HG03097 (cell line): ENCODE results near the gene VN1R4.
"Not testable (repeated sequence)": the region's sequence is repeated elsewhere in the genome, so short reads cannot be mapped to it uniquely, and the experiment has no call there.

ENCODE experiments used
- ATAC-seq: cut with Tn5 transposase; IDR thresholded peaks from one replicate; pipeline ENCODE4 v1.9.1; 2021; ENCODE audit not compliant: unreplicated experiment, low FRiP score

The VN1R4 gene

GRCh38 chr19:53267623-53268022 lies at the start of gene VN1R4:
Gene VN1R4 (minus strand): TSS chr19:53267723. CDS start chr19:53267665, 58 bp downstream.
- ATAC-seq: not testable (repeated sequence)

GRCh38 chr19:53311897-53312296 lies 44.4 kb upstream of the VN1R4 start:
- no peak for ATAC-seq

- ATAC-seq: no peak
Measured at GRCh38 chr19:53311044-53311443, 43.5 kb upstream of the VN1R4 start.

GRCh38 chr19:53308339-53308811 lies 40.9 kb upstream of the VN1R4 start:
- ATAC-seq: no peak

- ATAC-seq: not testable (repeated sequence)
Measured at GRCh38 chr19:53301341-53301740, 33.8 kb upstream of the VN1R4 start.

- no peak for ATAC-seq
Measured at GRCh38 chr19:53294786-53295441, 27.4 kb upstream of the VN1R4 start.

- no peak for ATAC-seq
Measured at GRCh38 chr19:53290758-53291549, 23.4 kb upstream of the VN1R4 start.

GRCh38 chr19:53285087-53285486 lies 17.6 kb upstream of the VN1R4 start:
- no peak for ATAC-seq

GRCh38 chr19:53281947-53282346 lies 14.4 kb upstream of the VN1R4 start:
- ATAC-seq: not testable (repeated sequence)

- ATAC-seq: no peak
Measured at GRCh38 chr19:53275480-53275879, 8.0 kb upstream of the VN1R4 start.

- ATAC-seq: no peak
Measured at GRCh38 chr19:53272044-53272443, 4.5 kb upstream of the VN1R4 start.

GRCh38 chr19:53269861-53270260 lies 2.3 kb upstream of the VN1R4 start:
- not testable (repeated sequence) for ATAC-seq

- ATAC-seq: not testable (repeated sequence)
Measured at GRCh38 chr19:53257715-53258342, 9.7 kb downstream of the VN1R4 start, which contains the start of gene VN1R2. Gene VN1R2 (plus strand): TSS chr19:53258292. CDS start chr19:53258376, 84 bp downstream.

- ATAC-seq: no peak
Measured at GRCh38 chr19:53254411-53255341, 12.8 kb downstream of the VN1R4 start, which contains the start of gene ZNF677. Gene ZNF677 (minus strand): TSS chr19:53254873. CDS start chr19:53251550, 3,323 bp downstream.

GRCh38 chr19:53246498-53246897 lies 21.0 kb downstream of the VN1R4 start:
- no peak for ATAC-seq

- no peak for ATAC-seq
Measured at GRCh38 chr19:53237114-53237777, 30.3 kb downstream of the VN1R4 start.

- no peak for ATAC-seq
Measured at GRCh38 chr19:53224606-53225005, 42.9 kb downstream of the VN1R4 start.

GRCh38 chr19:53222716-53223115 lies 44.8 kb downstream of the VN1R4 start:
- ATAC-seq: not testable (repeated sequence)
